ENCODE data around the gene ZSCAN5A.
"Not testable (repeated sequence)": the region's sequence is repeated elsewhere in the genome, so short reads cannot be mapped to it uniquely, and the experiment has no call there.

Gene ZSCAN5A

GRCh38 chr19:56207581-56207980 lies 107.1 kb downstream of the ZSCAN5A start:
- not testable (repeated sequence) for DNase-seq (ENCODE audit: low read depth)

- DNase-seq (ENCODE audit: low read depth), result no peak
Measured at GRCh38 chr19:56201973-56202372, 112.7 kb downstream of the ZSCAN5A start, which contains the start of gene ZSCAN5C. ZSCAN5C (plus strand) TSS chr19:56202273; CDS start chr19:56205914, 3,641 bp downstream.

GRCh38 chr19:56199687-56200086 lies 115.0 kb downstream of the ZSCAN5A start:
- no peak for DNase-seq (ENCODE audit: low read depth)

- DNase-seq (ENCODE audit: low read depth), result not testable (repeated sequence)
Measured at GRCh38 chr19:56197646-56198045, 117.0 kb downstream of the ZSCAN5A start, which contains the start of gene ZSCAN5B. ZSCAN5B (minus strand) TSS chr19:56197783; CDS start chr19:56193052, 4,731 bp downstream.

- DNase-seq (ENCODE audit: low read depth), result no peak
Measured at GRCh38 chr19:56193981-56194640, 120.5 kb downstream of the ZSCAN5A start.

GRCh38 chr19:56191711-56192110 lies 122.9 kb downstream of the ZSCAN5A start:
- no peak for DNase-seq (ENCODE audit: low read depth)

- no peak for DNase-seq (ENCODE audit: low read depth)
Measured at GRCh38 chr19:56191115-56191514, 123.5 kb downstream of the ZSCAN5A start.

GRCh38 chr19:56189785-56190184 lies 124.9 kb downstream of the ZSCAN5A start:
- DNase-seq (ENCODE audit: low read depth), result no peak

GRCh38 chr19:56177564-56178243 lies 136.9 kb downstream of the ZSCAN5A start:
- no peak for DNase-seq (ENCODE audit: low read depth)

GRCh38 chr19:56176881-56177280 lies 137.8 kb downstream of the ZSCAN5A start:
- DNase-seq (ENCODE audit: low read depth), result no peak

GRCh38 chr19:56176310-56176709 lies 138.3 kb downstream of the ZSCAN5A start:
- DNase-seq (ENCODE audit: low read depth), result not testable (repeated sequence)

- DNase-seq (ENCODE audit: low read depth), result not testable (repeated sequence)
Measured at GRCh38 chr19:56175861-56176307, 138.8 kb downstream of the ZSCAN5A start, which contains the start of gene GALP. GALP (plus strand) TSS chr19:56176008; CDS start chr19:56177109, 1,101 bp downstream.

- no peak for DNase-seq (ENCODE audit: low read depth)
Measured at GRCh38 chr19:56174550-56174949, 140.1 kb downstream of the ZSCAN5A start.

GRCh38 chr19:56174086-56174485 lies 140.6 kb downstream of the ZSCAN5A start:
- DNase-seq (ENCODE audit: low read depth), result no peak

All from activated T-cell treated with anti-CD3 and anti-CD28 coated beads for 1 hour (primary cell).